Measurements from ENCODE around the gene RTTN. TPM values are rescaled to one million over a fixed set of nuclear protein-coding genes. Genes with fewer than 3 reads are reported as not detected.

RTTN gene
- total RNA-seq, 2 experiments from 2014 or later: 27.0 to 27.2 TPM

GRCh38 chr18:70028084-70028483, 177.4 kb downstream of the RTTN start:
- H3K4me3 Mint-ChIP-seq: no peak overlapping the region
- CTCF ChIA-PET: no interaction called here
- intact Hi-C loops (cut with micrococcal nuclease): no loop called here
- ATAC-seq (no peak), DNase-seq (no peak)
- TF ChIP-seq CTCF (IDR thresholded peaks at IDR 0.05): no peak
- no peaks in the 10 kb centered on the region for H3K9me3 Mint-ChIP-seq
- POLR2A ChIA-PET: no interaction called here
- H3K4me1 Mint-ChIP-seq (ENCODE audit: low read depth): no peaks in the 10 kb centered on the region
- peaks cover 41% of the 10 kb centered on the region for H3K36me3 Mint-ChIP-seq (ENCODE audit: low read depth)
- no peaks in the 10 kb centered on the region for H3K27me3 Mint-ChIP-seq
- no peak overlapping the region for H3K27ac Mint-ChIP-seq

GRCh38 chr18:70025580-70025979, 179.9 kb downstream of the RTTN start:
- intact Hi-C loops (cut with micrococcal nuclease): no loop called here
- Mint-ChIP-seq H3K36me3 (ENCODE audit: low read depth) (peaks cover 40% of the 10 kb centered on the region), H3K4me1 (ENCODE audit: low read depth) (no peaks in the 10 kb centered on the region), H3K9me3 (no peaks in the 10 kb centered on the region), H3K4me3 (no peak overlapping the region), H3K27ac (no peak overlapping the region), H3K27me3 (no peaks in the 10 kb centered on the region)
- CTCF ChIA-PET: no interaction called here
- POLR2A ChIA-PET: no interaction called here
- no peak for TF ChIP-seq CTCF (IDR thresholded peaks at IDR 0.05)
- no peak for DNase-seq
- no peak for ATAC-seq

GRCh38 chr18:70024829-70025228, 180.7 kb downstream of the RTTN start:
- no peak for TF ChIP-seq CTCF (IDR thresholded peaks at IDR 0.05)
- intact Hi-C loops (cut with micrococcal nuclease): no loop called here
- H3K27me3 Mint-ChIP-seq: no peaks in the 10 kb centered on the region
- no peak for DNase-seq
- no peak overlapping the region for H3K4me3 Mint-ChIP-seq
- ATAC-seq: no peak
- no peak overlapping the region for H3K27ac Mint-ChIP-seq
- POLR2A ChIA-PET: no interaction called here
- CTCF ChIA-PET: no interaction called here
- H3K9me3 Mint-ChIP-seq: no peaks in the 10 kb centered on the region
- H3K4me1 Mint-ChIP-seq (ENCODE audit: low read depth): no peaks in the 10 kb centered on the region
- H3K36me3 Mint-ChIP-seq (ENCODE audit: low read depth): peaks cover 39% of the 10 kb centered on the region

GRCh38 chr18:70024093-70024492, 181.4 kb downstream of the RTTN start:
- H3K36me3 Mint-ChIP-seq (ENCODE audit: low read depth): peaks cover 41% of the 10 kb centered on the region
- no peaks in the 10 kb centered on the region for H3K27me3 Mint-ChIP-seq
- ChIA-PET POLR2A (no interaction called here), CTCF (no interaction called here)
- no peak overlapping the region for H3K4me3 Mint-ChIP-seq
- DNase-seq (no peak), ATAC-seq (no peak)
- no peaks in the 10 kb centered on the region for H3K4me1 Mint-ChIP-seq (ENCODE audit: low read depth)
- TF ChIP-seq CTCF (IDR thresholded peaks at IDR 0.05): no peak
- no peaks in the 10 kb centered on the region for H3K9me3 Mint-ChIP-seq
- H3K27ac Mint-ChIP-seq: no peak overlapping the region
- intact Hi-C loops (cut with micrococcal nuclease): no loop called here

- Mint-ChIP-seq H3K27ac (no peak overlapping the region), H3K4me1 (ENCODE audit: low read depth) (no peaks in the 10 kb centered on the region), H3K36me3 (ENCODE audit: low read depth) (peaks cover 41% of the 10 kb centered on the region), H3K9me3 (no peaks in the 10 kb centered on the region), H3K4me3 (no peak overlapping the region), H3K27me3 (no peaks in the 10 kb centered on the region)
- ATAC-seq (no peak), DNase-seq (no peak)
- CTCF ChIA-PET: no interaction called here
- intact Hi-C loops (cut with micrococcal nuclease): no loop called here
- POLR2A ChIA-PET: no interaction called here
- TF ChIP-seq CTCF (IDR thresholded peaks at IDR 0.05): no peak
Observed at GRCh38 chr18:70022636-70023035, 182.9 kb downstream of the RTTN start.

Data from activated CD8-positive, alpha-beta T cell treated with anti-CD3 and anti-CD28 coated beads for 36 hours (primary cell).